Thymus (tissue), 11 donors: ENCODE measurements around the gene AUTS2. TPM values are rescaled to one million over a fixed set of nuclear protein-coding genes. Genes with fewer than 3 reads are reported as not detected.

Experiments
- DNase-seq, 9 donors: peaks; one replicate each; pipeline ENCODE4 v3.0.0-alpha.2; 2013; ENCODE audit warnings: low spot score in 9 of 9, low read depth in 6 of 9, missing footprints in 1 of 9
- H3K27ac ChIP-seq, 2 donors: one replicate each; pipeline ENCODE4 v1.5.1; 2013; ENCODE audit warnings: control low read depth in 1 of 2, low read depth in 1 of 2, low read length in 1 of 2, mild to moderate bottlenecking in 1 of 2, moderate library complexity in 1 of 2
- H3K27me3 ChIP-seq, 2 donors: one replicate each; pipeline ENCODE4 v1.5.1; 2013; ENCODE audit warnings: low read length in 1 of 2; ENCODE audit not compliant: control insufficient read depth in 2 of 2, insufficient read depth in 1 of 2
- H3K36me3 ChIP-seq, 2 donors: one replicate each; pipeline ENCODE4 v1.5.1; 2013; ENCODE audit warnings: low read length in 1 of 2, mild to moderate bottlenecking in 1 of 2, moderate library complexity in 1 of 2; ENCODE audit not compliant: control insufficient read depth in 2 of 2, insufficient read depth in 2 of 2
- H3K4me1 ChIP-seq, 2 donors: one replicate each; pipeline ENCODE4 v1.5.1; 2013; ENCODE audit warnings: low read length in 2 of 2; ENCODE audit not compliant: control insufficient read depth in 2 of 2, insufficient read depth in 2 of 2
- H3K4me3 ChIP-seq, 2 donors: one replicate each; pipeline ENCODE4 v1.5.1; 2013; ENCODE audit warnings: low read length in 2 of 2, control low read depth in 1 of 2, mild to moderate bottlenecking in 1 of 2
- H3K9me3 ChIP-seq, 2 donors: one replicate each; pipeline ENCODE4 v1.5.1; 2013; ENCODE audit warnings: low read length in 1 of 2, mild to moderate bottlenecking in 1 of 2; ENCODE audit not compliant: control insufficient read depth in 2 of 2, insufficient read depth in 1 of 2
- WGBS: extraction: QIAGEN DNeasy Blood & Tissue Kit; methylation state at CpG from one replicate; pipeline ENCODE4 v1.1.7; 2013; 5-methylcytosine and 5-hydroxymethylcytosine counted together
- polyA plus RNA-seq: library from polyadenylated mRNA; stranded (reverse); fragments of 200-250 nt; gene quantifications from one replicate; pipeline ENCODE4 v1.2.3, GENCODE V29; 2013
- total RNA-seq: library from RNA; stranded (reverse); fragments of 120-200 nt; gene quantifications from one replicate; pipeline ENCODE4 v1.2.4, GENCODE V29; 2013
- donor health status: healthy.

AUTS2 gene
- total and polyA plus RNA-seq, 2 donors = 9.2 to 17.1 TPM

DNA sequence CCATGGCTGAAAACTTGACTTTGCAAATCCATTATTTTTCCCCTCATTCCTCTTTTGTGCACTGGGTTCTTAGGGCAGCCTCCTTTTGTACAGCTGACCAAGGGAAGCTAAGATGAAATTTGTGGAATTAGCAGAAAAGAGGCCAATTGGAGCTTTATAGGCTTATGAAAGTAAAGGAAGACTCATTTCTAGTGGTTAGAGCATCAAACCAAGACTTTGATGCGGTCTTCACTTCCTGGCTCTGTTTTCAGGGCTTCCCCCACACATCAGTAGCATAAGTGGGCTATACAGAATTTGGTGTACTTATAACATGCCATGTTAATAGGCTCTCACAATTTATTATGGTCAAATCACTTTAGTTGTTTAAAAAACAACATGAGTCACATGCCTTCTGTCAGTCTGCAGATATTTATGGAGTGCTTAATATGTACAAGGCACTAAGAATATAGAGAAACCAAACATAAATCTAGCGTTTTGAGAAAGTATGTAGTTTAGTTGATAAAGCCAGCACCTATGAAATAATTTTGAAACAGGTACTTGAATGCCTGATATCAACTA lies 5.7 kb downstream of the AUTS2 start:
- Histone ChIP-seq H3K9me3 (peaks cover 0 to 3% of the 10 kb centered on the region in 2 donors), H3K36me3 (no peaks in the 10 kb centered on the region), H3K4me3 (no peak overlapping the region), H3K27me3 (peaks cover 33 to 43% of the 10 kb centered on the region in 2 donors), H3K4me1 (peaks cover 25 to 28% of the 10 kb centered on the region in 2 donors), H3K27ac (no peak overlapping the region)
- peak; percentile 55 to 92 (median 77) for DNase-seq
- 29% methylated on average over 2 of the region's 2 CpGs for WGBS

DNA sequence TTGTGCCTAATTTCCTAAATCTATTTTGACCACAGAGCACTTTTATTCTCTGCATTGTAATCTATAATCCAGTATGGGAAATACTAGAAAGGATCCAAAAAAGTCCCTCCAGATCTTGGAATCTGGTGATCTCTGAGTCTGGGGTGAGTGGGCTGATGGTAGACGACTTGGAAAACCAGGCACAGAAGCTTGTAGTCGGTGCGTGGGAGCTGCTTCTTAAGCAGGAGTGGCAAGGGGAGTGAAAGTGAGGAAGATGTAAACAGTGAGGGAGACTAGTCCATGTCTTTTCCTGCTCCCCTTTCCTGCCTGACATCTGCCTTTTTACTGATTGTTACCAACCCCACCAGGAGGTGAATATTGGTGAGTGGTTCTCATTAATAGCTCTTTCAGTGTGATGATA lies 6.8 kb downstream of the AUTS2 start:
- Histone ChIP-seq H3K36me3 (no peaks in the 10 kb centered on the region), H3K27ac (no peak overlapping the region), H3K4me1 (peaks cover 20 to 21% of the 10 kb centered on the region in 2 donors), H3K9me3 (peaks cover 0 to under 1% of the 10 kb centered on the region in 2 donors), H3K27me3 (peaks cover 24 to 43% of the 10 kb centered on the region in 2 donors), H3K4me3 (no peak overlapping the region)
- 96% methylated on average over 3 of the region's 3 CpGs for WGBS
- DNase-seq = no peak

DNA sequence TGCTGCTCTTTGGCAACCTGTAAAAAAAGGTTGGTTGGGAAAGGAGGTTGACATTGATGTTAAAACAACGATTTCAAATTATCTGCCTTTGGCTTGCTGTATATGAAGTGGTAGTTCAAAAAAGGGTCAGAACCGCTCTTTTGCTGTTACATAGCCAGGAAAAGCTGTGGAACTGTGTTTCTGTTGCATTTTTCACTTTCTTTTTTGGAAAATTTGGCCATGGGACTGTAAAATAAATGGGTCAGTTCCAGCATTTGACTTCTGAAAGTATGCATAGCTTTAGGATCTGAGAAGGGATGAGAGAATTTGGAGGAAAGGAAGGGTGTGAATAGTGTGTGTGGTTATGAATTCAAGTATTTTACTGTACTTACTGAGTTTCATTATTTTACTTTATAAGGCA lies 7.3 kb downstream of the AUTS2 start:
- Histone ChIP-seq H3K27me3 (peaks cover 19 to 42% of the 10 kb centered on the region in 2 donors), H3K4me1 (peaks cover 16% of the 10 kb centered on the region in 2 donors), H3K4me3 (no peak overlapping the region), H3K36me3 (no peaks in the 10 kb centered on the region), H3K27ac (no peak overlapping the region), H3K9me3 (no peaks in the 10 kb centered on the region)
- no peak for DNase-seq
- WGBS = 46% methylated on average over 2 of the region's 2 CpGs

DNA sequence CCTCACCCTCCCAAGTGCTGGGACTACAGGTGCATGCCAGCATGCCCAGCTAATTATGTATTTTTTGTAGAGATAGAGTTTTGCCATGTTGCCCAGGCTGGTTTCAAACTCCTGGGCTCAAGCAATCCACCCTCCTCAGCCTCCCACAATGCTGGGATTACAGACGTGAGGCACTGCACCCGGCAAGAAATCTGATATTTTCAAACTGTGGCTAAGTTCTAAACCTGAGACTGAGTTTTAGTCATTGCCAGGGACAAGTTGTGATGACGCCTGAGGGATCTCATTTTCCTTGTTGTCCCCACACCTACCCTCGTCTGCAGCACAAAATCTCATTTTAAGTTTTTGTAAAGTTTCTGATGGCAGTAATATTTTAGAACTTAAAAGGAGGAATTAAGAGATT lies 9.8 kb downstream of the AUTS2 start:
- 96% methylated on average over 4 of the region's 4 CpGs for WGBS
- no peak for DNase-seq
- Histone ChIP-seq H3K4me1 (peaks cover 10 to 12% of the 10 kb centered on the region in 2 donors), H3K27ac (no peak overlapping the region), H3K9me3 (no peaks in the 10 kb centered on the region), H3K4me3 (no peak overlapping the region), H3K36me3 (no peaks in the 10 kb centered on the region), H3K27me3 (peaks cover 11 to 25% of the 10 kb centered on the region in 2 donors)

DNA sequence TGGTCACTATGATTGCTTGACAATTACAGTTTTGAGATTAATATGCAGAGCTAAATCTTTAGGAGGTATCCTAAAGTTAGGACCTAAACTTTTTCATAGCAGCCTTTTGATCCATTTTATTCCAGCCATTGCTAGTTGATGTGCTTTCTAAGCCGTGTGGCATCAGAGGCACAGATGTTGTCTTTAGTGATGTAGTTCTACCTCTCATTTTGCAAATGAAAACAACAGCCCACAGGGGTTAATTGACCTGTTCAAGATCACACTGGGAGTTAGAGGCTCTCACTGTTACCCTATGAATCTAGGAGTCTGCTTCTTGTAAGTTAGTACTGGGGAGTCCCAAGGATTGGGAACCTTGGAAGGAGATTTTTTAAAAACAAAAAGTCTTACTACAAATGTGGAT lies 10.6 kb downstream of the AUTS2 start:
- no peak for DNase-seq
- H3K27me3 ChIP-seq = peaks cover 11 to 21% of the 10 kb centered on the region in 2 donors
- H3K36me3 ChIP-seq = no peaks in the 10 kb centered on the region
- no peak overlapping the region for H3K27ac ChIP-seq
- peaks cover 5 to 9% of the 10 kb centered on the region in 2 donors for H3K4me1 ChIP-seq
- H3K4me3 ChIP-seq = no peak overlapping the region
- no peaks in the 10 kb centered on the region for H3K9me3 ChIP-seq
- WGBS = 93% methylated on average over 1 of the region's 1 CpG

DNA sequence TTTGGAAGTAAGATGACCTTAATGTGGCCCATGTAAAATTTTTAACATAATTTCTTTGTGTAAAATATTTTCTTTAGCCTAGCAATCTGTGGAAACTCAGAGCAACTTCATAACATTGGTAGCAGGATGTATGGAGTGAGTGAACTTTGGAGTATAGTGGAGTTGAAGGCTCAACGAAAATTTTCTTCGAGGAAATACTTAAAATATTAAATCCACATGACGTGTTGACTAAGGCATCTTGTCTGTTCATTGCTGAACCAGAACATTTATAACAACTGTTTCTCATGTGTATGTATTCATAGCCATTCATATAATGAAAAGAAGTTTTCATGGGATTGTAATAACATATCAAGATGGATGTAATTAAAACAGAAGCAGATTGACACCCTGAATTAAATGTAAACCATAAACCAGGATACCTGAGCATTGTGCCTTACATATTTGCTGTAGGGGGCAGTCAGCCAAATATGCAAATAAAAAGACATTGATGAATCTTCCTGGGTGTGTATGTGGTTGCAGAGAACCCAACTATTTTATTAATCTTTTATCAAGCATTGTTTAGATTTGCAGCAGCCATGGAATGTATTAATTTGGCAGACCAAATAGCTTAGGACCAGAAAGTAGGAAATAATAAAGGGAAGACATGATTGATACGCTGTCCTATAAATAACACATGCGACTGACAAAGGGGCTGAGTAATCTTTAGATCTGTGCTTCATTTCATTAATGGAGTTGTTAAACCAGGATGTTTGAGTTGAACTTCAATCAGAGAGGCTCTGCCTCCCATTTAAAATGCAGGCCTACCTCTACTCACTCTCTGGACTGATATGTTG lies 11.5 kb downstream of the AUTS2 start:
- DNase-seq = no peak
- 96% methylated on average over 5 of the region's 5 CpGs for WGBS
- H3K27ac ChIP-seq = no peak overlapping the region
- peaks cover 11 to 21% of the 10 kb centered on the region in 2 donors for H3K27me3 ChIP-seq
- H3K9me3 ChIP-seq = no peaks in the 10 kb centered on the region
- H3K36me3 ChIP-seq = no peaks in the 10 kb centered on the region
- H3K4me1 ChIP-seq = no peaks in the 10 kb centered on the region
- no peak overlapping the region for H3K4me3 ChIP-seq

DNA sequence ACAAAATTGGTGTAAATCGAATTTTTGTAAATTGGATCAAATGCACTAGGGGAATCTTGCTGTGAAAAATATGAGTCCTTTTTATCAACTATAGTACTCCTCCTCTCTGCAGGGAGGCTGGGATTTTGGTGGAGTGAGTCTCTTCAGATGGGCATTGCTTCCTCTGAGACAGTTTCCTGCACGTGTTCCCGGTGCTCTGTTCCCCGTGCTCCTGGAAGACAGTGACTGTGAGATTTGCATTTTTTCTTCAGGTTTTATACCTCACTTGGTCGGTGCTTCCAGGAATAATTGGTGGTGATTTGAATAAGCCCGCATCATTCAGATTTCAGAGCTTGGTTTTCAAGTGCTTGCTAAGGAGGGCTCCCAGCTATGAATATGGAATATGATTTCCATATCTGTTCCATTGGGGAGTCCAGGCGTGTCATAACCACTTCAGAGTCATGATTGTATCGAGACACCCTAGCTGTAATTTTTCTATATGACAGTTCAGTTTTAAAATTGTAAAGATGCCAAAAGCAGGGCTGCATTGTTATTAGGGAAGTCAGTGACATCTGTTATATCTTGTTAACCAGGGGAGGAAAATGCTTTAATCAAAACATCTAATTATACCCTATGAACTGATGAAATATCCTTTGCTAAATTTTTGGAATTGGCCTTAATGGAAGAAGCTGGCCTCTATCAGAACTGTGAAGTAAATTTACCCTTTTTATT lies 12.3 kb downstream of the AUTS2 start:
- H3K4me3 ChIP-seq = no peak overlapping the region
- no peaks in the 10 kb centered on the region for H3K9me3 ChIP-seq
- no peaks in the 10 kb centered on the region for H3K4me1 ChIP-seq
- H3K27me3 ChIP-seq = peaks cover 4 to 17% of the 10 kb centered on the region in 2 donors
- no peak for DNase-seq
- 71% methylated on average over 8 of the region's 8 CpGs for WGBS
- no peak overlapping the region for H3K27ac ChIP-seq
- H3K36me3 ChIP-seq = no peaks in the 10 kb centered on the region

DNA sequence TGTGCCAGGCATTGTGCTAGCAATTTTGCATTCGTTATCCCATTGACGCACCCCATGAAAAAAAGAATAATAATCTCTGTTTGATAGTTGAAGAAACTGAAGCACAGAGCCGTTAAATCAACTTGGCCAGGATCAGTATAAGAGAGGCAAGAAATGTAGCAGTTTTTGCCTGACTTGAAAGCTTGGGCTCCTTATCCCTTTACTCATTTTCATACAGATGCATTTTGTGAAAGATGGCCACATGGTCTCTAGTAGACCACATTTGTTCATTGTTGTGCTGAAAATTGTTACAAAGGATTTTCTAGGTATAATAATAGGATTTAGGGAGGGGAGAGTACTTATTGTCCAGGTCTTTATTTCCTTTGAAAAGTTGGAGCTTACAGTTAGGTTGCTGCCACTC lies 14.7 kb downstream of the AUTS2 start:
- H3K27me3 ChIP-seq = no peaks in the 10 kb centered on the region
- WGBS = 97% methylated on average over 3 of the region's 3 CpGs
- H3K27ac ChIP-seq = no peak overlapping the region
- H3K4me3 ChIP-seq = no peak overlapping the region
- H3K36me3 ChIP-seq = no peaks in the 10 kb centered on the region
- no peaks in the 10 kb centered on the region for H3K4me1 ChIP-seq
- no peaks in the 10 kb centered on the region for H3K9me3 ChIP-seq
- no peak for DNase-seq

DNA sequence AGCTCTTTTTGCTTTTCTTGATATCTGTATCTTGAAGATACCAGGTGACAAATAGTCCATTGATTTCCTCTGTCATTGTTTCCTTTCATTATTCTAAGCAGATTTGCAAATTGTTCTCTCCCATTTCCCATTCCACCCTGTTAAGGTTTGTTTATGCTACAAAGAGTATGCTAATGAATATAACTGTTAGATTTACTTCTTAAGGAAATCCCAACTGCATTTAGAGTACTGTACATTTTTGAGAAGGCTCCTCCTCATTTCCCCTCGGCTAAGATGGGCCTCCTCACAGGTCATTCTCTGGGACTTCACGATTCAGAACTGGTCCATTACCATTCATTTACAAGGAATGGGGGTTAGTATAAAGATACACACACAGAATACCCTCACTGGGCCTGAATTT lies 15.6 kb downstream of the AUTS2 start:
- Histone ChIP-seq H3K4me3 (no peak overlapping the region), H3K27ac (no peak overlapping the region), H3K9me3 (no peaks in the 10 kb centered on the region), H3K27me3 (no peaks in the 10 kb centered on the region), H3K4me1 (no peaks in the 10 kb centered on the region), H3K36me3 (no peaks in the 10 kb centered on the region)
- no peak for DNase-seq
- 92% methylated on average over 2 of the region's 2 CpGs for whole genome bisulfite sequencing
